ENCODE results near the gene IRAK3.

DNA sequence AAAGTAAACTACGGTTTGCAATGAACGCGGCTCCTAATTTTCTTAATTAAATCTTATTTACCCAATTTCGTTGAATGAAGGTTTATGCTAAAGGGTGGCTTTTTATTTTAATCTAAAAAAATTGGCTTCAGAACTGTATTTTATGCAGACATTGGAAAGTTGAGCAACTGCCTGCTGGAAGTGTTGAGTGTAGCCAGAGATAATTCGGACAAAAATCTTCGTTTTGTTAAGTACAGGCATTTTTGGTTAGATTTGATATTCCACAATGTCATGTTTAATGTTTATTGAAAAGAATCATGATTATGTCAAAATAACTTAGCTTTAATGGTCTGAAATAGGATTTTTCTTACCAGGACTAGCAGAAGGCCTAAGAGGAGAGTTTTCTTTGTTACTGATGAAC, 875 bp downstream of the IRAK3 start:
- TF ChIP-seq, protein P1, sequence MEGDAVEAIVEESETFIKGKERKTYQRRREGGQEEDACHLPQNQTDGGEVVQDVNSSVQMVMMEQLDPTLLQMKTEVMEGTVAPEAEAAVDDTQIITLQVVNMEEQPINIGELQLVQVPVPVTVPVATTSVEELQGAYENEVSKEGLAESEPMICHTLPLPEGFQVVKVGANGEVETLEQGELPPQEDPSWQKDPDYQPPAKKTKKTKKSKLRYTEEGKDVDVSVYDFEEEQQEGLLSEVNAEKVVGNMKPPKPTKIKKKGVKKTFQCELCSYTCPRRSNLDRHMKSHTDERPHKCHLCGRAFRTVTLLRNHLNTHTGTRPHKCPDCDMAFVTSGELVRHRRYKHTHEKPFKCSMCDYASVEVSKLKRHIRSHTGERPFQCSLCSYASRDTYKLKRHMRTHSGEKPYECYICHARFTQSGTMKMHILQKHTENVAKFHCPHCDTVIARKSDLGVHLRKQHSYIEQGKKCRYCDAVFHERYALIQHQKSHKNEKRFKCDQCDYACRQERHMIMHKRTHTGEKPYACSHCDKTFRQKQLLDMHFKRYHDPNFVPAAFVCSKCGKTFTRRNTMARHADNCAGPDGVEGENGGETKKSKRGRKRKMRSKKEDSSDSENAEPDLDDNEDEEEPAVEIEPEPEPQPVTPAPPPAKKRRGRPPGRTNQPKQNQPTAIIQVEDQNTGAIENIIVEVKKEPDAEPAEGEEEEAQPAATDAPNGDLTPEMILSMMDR (IDR thresholded peaks at IDR 0.05 in 2 of 3, conservative IDR thresholded peaks at IDR 0.05 in 1 of 3; ENCODE audit: borderline replicate concordance in 1 of 3, insufficient read depth in 1 of 3, low read depth in 2 of 3, low read length in 2 of 3): no peak
- TF ChIP-seq EZH2 (IDR thresholded peaks at IDR 0.05): no peak
- no peak for TF ChIP-seq RAD21 (IDR thresholded peaks at IDR 0.05; ENCODE audit: low read depth)
- no peak for TF ChIP-seq SP1 (IDR thresholded peaks at IDR 0.05; ENCODE audit: low read depth)
- TF ChIP-seq, protein P2, sequence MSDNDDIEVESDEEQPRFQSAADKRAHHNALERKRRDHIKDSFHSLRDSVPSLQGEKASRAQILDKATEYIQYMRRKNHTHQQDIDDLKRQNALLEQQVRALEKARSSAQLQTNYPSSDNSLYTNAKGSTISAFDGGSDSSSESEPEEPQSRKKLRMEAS (IDR thresholded peaks at IDR 0.05): no peak
- TF ChIP-seq ZNF274 (IDR thresholded peaks at IDR 0.05; ENCODE audit: low read depth, low read length): no peak
- TF ChIP-seq POLR2AphosphoS5 (IDR thresholded peaks at IDR 0.05; ENCODE audit: low read depth, low read length): no peak
- TF ChIP-seq, protein P3, sequence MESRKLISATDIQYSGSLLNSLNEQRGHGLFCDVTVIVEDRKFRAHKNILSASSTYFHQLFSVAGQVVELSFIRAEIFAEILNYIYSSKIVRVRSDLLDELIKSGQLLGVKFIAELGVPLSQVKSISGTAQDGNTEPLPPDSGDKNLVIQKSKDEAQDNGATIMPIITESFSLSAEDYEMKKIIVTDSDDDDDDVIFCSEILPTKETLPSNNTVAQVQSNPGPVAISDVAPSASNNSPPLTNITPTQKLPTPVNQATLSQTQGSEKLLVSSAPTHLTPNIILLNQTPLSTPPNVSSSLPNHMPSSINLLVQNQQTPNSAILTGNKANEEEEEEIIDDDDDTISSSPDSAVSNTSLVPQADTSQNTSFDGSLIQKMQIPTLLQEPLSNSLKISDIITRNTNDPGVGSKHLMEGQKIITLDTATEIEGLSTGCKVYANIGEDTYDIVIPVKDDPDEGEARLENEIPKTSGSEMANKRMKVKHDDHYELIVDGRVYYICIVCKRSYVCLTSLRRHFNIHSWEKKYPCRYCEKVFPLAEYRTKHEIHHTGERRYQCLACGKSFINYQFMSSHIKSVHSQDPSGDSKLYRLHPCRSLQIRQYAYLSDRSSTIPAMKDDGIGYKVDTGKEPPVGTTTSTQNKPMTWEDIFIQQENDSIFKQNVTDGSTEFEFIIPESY (IDR thresholded peaks at IDR 0.05; ENCODE audit: extremely low read depth, insufficient replicate concordance, low read length): no peak
- no peak for TF ChIP-seq POLR2A (IDR thresholded peaks at IDR 0.05; ENCODE audit: borderline replicate concordance, extremely low read depth, insufficient read depth, insufficient read length)
- no peak for TF ChIP-seq TCF7L2 (IDR thresholded peaks at IDR 0.05; ENCODE audit: borderline replicate concordance, extremely low read depth, insufficient read depth, insufficient read length)
- TF ChIP-seq EZH2phosphoT487 (IDR thresholded peaks at IDR 0.05; ENCODE audit: borderline replicate concordance): no peak
- TF ChIP-seq, protein P4, sequence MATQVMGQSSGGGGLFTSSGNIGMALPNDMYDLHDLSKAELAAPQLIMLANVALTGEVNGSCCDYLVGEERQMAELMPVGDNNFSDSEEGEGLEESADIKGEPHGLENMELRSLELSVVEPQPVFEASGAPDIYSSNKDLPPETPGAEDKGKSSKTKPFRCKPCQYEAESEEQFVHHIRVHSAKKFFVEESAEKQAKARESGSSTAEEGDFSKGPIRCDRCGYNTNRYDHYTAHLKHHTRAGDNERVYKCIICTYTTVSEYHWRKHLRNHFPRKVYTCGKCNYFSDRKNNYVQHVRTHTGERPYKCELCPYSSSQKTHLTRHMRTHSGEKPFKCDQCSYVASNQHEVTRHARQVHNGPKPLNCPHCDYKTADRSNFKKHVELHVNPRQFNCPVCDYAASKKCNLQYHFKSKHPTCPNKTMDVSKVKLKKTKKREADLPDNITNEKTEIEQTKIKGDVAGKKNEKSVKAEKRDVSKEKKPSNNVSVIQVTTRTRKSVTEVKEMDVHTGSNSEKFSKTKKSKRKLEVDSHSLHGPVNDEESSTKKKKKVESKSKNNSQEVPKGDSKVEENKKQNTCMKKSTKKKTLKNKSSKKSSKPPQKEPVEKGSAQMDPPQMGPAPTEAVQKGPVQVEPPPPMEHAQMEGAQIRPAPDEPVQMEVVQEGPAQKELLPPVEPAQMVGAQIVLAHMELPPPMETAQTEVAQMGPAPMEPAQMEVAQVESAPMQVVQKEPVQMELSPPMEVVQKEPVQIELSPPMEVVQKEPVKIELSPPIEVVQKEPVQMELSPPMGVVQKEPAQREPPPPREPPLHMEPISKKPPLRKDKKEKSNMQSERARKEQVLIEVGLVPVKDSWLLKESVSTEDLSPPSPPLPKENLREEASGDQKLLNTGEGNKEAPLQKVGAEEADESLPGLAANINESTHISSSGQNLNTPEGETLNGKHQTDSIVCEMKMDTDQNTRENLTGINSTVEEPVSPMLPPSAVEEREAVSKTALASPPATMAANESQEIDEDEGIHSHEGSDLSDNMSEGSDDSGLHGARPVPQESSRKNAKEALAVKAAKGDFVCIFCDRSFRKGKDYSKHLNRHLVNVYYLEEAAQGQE (IDR thresholded peaks at IDR 0.05; ENCODE audit: low read depth): no peak
- TF ChIP-seq YY1 (IDR thresholded peaks at IDR 0.05; ENCODE audit: extremely low read depth, insufficient replicate concordance, low read depth, low read length): no peak
